Neuronal stem cell (in vitro differentiated cells): Measurements from ENCODE around the gene PEX12.

Source experiments
- DNase-seq: peaks from one replicate; pipeline ENCODE4 v3.0.0-alpha.2; 2013; ENCODE audit warnings: low spot score
- H2AFZ ChIP-seq: one replicate; pipeline ENCODE4 v1.6.1; 2013; ENCODE audit warnings: mild to moderate bottlenecking, low read length, inconsistent platforms
- H2AK5ac ChIP-seq: 2 replicates; pipeline ENCODE4 v1.6.1; 2013; ENCODE audit warnings: low read depth, mild to moderate bottlenecking, inconsistent platforms, low read length, moderate library complexity, mixed read lengths
- H2BK120ac ChIP-seq: 2 replicates; pipeline ENCODE4 v1.6.1; 2013; ENCODE audit warnings: low read depth, mild to moderate bottlenecking, inconsistent platforms, low read length, moderate library complexity, mixed read lengths
- H2BK12ac ChIP-seq: one replicate; pipeline ENCODE4 v1.6.1; 2013; ENCODE audit warnings: low read length, inconsistent platforms
- H2BK15ac ChIP-seq: 2 replicates; pipeline ENCODE4 v1.6.1; 2013; ENCODE audit warnings: mild to moderate bottlenecking, low read length, inconsistent platforms, mixed read lengths
- H2BK5ac ChIP-seq: one replicate; pipeline ENCODE4 v1.6.1; 2013; ENCODE audit warnings: inconsistent platforms, mild to moderate bottlenecking, low read length, moderate library complexity
- H3K14ac ChIP-seq: one replicate; pipeline ENCODE4 v1.6.1; 2013; ENCODE audit warnings: low read length, inconsistent platforms
- H3K18ac ChIP-seq: 2 replicates; pipeline ENCODE4 v1.6.1; 2013; ENCODE audit warnings: low read length, inconsistent platforms
- H3K23ac ChIP-seq: 2 replicates; pipeline ENCODE4 v1.6.1; 2013; ENCODE audit warnings: low read depth, mild to moderate bottlenecking, mixed read lengths, low read length, inconsistent platforms; ENCODE audit not compliant: poor library complexity
- H3K27ac ChIP-seq: replicated peaks from 3 replicates; pipeline ENCODE4 v1.5.1; 2013; ENCODE audit warnings: low read length, inconsistent platforms
- H3K27me3 ChIP-seq, 3 experiments: 2 replicates each; pipeline ENCODE4 v1.6.1; 2013; ENCODE audit warnings: low read length in 3 of 3, mild to moderate bottlenecking in 2 of 3, inconsistent platforms in 1 of 3, low read depth in 1 of 3, mixed read lengths in 1 of 3, moderate library complexity in 1 of 3; ENCODE audit not compliant: control insufficient read depth in 3 of 3, insufficient read depth in 3 of 3
- H3K36me3 ChIP-seq, 2 donors: replicated peaks in 1 of 2; 2 replicates each; pipeline ENCODE4 v1.6.1; 2013; ENCODE audit warnings: low read length in 2 of 2; ENCODE audit not compliant: control insufficient read depth in 2 of 2, insufficient read depth in 2 of 2
- H3K4ac ChIP-seq: 2 replicates; pipeline ENCODE4 v1.6.1; 2013; ENCODE audit warnings: inconsistent platforms, mild to moderate bottlenecking, low read length, moderate library complexity
- H3K4me1 ChIP-seq, 2 donors: 1 replicate in 1 of 2; 2 replicates in 1 of 2; pipeline ENCODE4 v1.6.1; 2013; ENCODE audit warnings: low read length in 2 of 2, low read depth in 1 of 2; ENCODE audit not compliant: control insufficient read depth in 2 of 2, insufficient read depth in 1 of 2
- H3K4me2 ChIP-seq: one replicate; pipeline ENCODE4 v1.6.1; 2013; ENCODE audit warnings: mild to moderate bottlenecking, low read length, inconsistent platforms; ENCODE audit not compliant: insufficient read depth, poor library complexity, severe bottlenecking
- H3K4me3 ChIP-seq, 2 donors: 2 replicates each; pipeline ENCODE4 v1.5.1; 2013; ENCODE audit warnings: low read length in 2 of 2, mild to moderate bottlenecking in 2 of 2, inconsistent platforms in 1 of 2, moderate library complexity in 1 of 2
- H3K79me1 ChIP-seq: one replicate; pipeline ENCODE4 v1.6.1; 2013; ENCODE audit warnings: low read depth, mild to moderate bottlenecking, inconsistent platforms, low read length, moderate library complexity
- H3K9ac ChIP-seq: one replicate; pipeline ENCODE4 v1.6.1; 2013; ENCODE audit warnings: mild to moderate bottlenecking, low read depth, low read length, inconsistent platforms; ENCODE audit not compliant: poor library complexity
- H3K9me3 ChIP-seq, 2 donors: replicated peaks in 1 of 2; 2 replicates each; pipeline versions ENCODE3 to v1.6.1; 2013; ENCODE audit warnings: low read length in 2 of 2, mild to moderate bottlenecking in 2 of 2, inconsistent platforms in 1 of 2, low read depth in 1 of 2, mixed read lengths in 1 of 2, moderate library complexity in 1 of 2; ENCODE audit not compliant: control insufficient read depth in 2 of 2, insufficient read depth in 1 of 2
- H4K8ac ChIP-seq: one replicate; pipeline ENCODE4 v1.6.1; 2013; ENCODE audit warnings: low read depth, mild to moderate bottlenecking, inconsistent platforms, low read length, moderate library complexity
- H4K91ac ChIP-seq: one replicate; pipeline ENCODE4 v1.6.1; 2013; ENCODE audit warnings: low read length, low read depth, mild to moderate bottlenecking, inconsistent platforms; ENCODE audit not compliant: poor library complexity
- WGBS, 2 donors: extraction: QIAGEN DNeasy Blood & Tissue Kit; methylation state at CpG; one replicate each; pipeline ENCODE4 v1.1.7; 2013; ENCODE audit warnings: missing lambda C conversion rate in 2 of 2, mixed read lengths in 1 of 2; ENCODE audit not compliant: insufficient read length in 2 of 2, insufficient replicate concordance in 1 of 2; ENCODE audit errors: extremely low coverage in 2 of 2; 5-methylcytosine and 5-hydroxymethylcytosine counted together

The PEX12 gene

DNA sequence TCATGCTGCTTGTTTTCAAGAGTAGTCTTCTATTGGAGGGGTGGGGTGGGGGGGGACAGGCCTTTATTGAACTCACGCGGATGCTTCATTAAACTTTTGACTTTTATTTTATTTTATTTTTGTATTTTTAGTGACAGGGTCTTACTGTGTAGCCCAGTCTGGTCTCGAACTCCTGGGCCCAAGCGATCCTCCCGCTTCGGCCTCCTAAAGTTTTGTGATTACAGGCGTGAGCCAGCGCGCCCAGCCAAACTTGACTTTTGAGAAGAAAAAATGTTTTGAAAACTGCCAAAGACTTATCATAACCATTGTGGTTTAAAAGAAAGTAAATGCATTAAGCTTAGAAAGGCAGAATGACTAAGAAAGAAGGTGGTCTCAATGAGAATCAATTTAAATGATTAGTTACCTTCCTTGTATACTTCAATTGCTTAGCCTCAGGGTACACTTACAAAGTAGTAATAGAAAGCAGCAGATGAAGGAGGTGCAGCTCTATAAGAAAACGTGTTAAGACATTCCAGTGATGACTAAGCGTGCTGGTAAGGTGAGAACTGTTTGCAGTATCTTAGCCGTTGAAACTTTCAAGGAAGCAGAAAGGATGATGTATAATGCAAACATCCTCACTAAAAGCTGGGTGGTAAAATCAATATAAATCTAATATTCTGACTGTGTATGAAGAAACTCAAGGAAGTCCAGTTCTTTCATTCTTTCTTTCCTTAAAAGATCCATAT, 10.0 kb upstream of the PEX12 start:
- Histone ChIP-seq H3K14ac (no peak overlapping the region), H3K79me1 (no peaks in the 10 kb centered on the region), H3K36me3 (peaks cover 0 to 9% of the 10 kb centered on the region in 2 donors), H3K23ac (no peak overlapping the region), H3K4ac (no peak overlapping the region), H3K27ac (no peak overlapping the region), H2AFZ (no peak overlapping the region), H3K4me2 (no peak overlapping the region), H3K9me3 (no peaks in the 10 kb centered on the region), H2BK12ac (no peak overlapping the region), H2BK5ac (no peak overlapping the region), H3K27me3 (no peaks in the 10 kb centered on the region), H2BK120ac (no peak overlapping the region), H3K18ac (no peak overlapping the region), H3K9ac (no peak overlapping the region), H2BK15ac (no peak overlapping the region), H4K8ac (no peak overlapping the region), H2AK5ac (no peak overlapping the region), H3K4me1 (peaks cover 0 to 8% of the 10 kb centered on the region in 2 donors), H3K4me3 (peak overlapping the region in 1 of 2 donors; percentile 74), H4K91ac (no peak overlapping the region)
- no CpG with 5 or more reads among the region's 12 CpGs for WGBS, 2 donors
- no peak for DNase-seq

DNA sequence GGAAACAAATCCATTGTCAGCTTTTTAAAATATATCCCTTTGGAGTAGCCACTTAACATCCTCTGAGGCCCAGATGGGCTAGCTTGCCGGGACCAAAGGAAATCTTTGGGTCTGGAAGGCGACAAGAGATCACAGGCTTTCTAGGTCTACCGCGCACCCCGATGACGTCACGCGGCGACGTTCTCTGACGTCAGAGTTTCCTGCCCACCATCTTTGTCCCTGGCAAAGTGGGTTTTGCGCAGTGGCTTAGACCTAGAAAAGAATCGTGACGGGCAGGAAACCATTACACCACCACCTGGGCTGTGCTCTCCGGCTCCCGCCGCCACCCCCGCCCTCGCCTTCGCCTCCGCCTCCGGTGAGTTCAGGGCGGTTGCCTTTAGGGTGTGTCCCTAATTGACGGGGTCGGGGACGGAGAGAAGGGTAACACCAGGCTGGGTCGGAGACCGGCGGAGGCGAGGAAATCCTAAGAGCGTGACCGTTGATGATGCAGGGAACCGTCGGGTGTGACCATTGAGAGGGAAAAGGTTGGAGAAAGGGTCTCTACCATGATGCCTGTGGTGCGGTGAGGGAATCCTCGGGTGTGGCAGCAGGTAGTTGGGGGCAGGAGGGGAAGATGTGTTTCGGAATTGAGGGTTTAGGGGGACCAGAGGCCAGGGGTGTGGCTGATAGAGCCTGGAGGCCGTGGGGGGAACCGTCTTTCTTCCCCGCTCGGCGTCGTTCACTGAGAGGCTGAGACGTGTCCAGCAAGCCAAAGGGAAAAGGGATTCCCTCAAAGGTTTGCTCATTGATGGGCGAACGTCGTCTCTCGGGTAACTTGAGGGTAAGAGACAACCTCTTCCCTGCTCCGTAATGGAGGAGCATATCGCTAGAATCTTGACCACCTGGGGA, 8.9 kb upstream of the PEX12 start, which contains the start of gene AP2B1:
TSS of gene AP2B1 (plus strand) at position 249 of the 888 bp plus-strand sequence. CDS start 6,709 bp downstream, outside the sequence.
- peak within 1 kb of the TSS; percentile 53 for H4K8ac ChIP-seq
- DNase-seq: peak; percentile 98
- no peak within 1 kb of the TSS for H2BK120ac ChIP-seq
- no peak within 1 kb of the TSS for H2BK15ac ChIP-seq
- H3K23ac ChIP-seq: peak within 1 kb of the TSS; percentile 78
- H3K18ac ChIP-seq: peak within 1 kb of the TSS; percentile 86
- WGBS, 2 donors: no CpG with 5 or more reads among the region's 50 CpGs
- H2BK5ac ChIP-seq: no peak within 1 kb of the TSS
- H3K9me3 ChIP-seq: no peaks in the 10 kb centered on the region
- H3K4me2 ChIP-seq: peak within 1 kb of the TSS; percentile 55
- H3K27ac ChIP-seq: peak within 1 kb of the TSS; percentile 49
- H4K91ac ChIP-seq: no peak within 1 kb of the TSS
- peak within 1 kb of the TSS; percentile 84 for H2AFZ ChIP-seq
- peaks cover 0 to 8% of the 10 kb centered on the region in 2 donors for H3K4me1 ChIP-seq
- H3K4ac ChIP-seq: no peak within 1 kb of the TSS
- no peak within 1 kb of the TSS for H2BK12ac ChIP-seq
- peak within 1 kb of the TSS; percentile 74 to 90 for H3K4me3 ChIP-seq
- no peaks in the 10 kb centered on the region for H3K27me3 ChIP-seq
- peak within 1 kb of the TSS; percentile 93 for H3K9ac ChIP-seq
- H3K79me1 ChIP-seq: no peaks in the 10 kb centered on the region
- no peak within 1 kb of the TSS for H3K14ac ChIP-seq
- peaks cover 0 to 9% of the 10 kb centered on the region in 2 donors for H3K36me3 ChIP-seq
- no peak within 1 kb of the TSS for H2AK5ac ChIP-seq

GRCh38 chr17:35586569-35587073, 8.2 kb upstream of the PEX12 start:
- Histone ChIP-seq H3K36me3 (peaks cover 0 to 9% of the 10 kb centered on the region in 2 donors), H3K4ac (no peak overlapping the region), H3K18ac (no peak overlapping the region), H2BK15ac (no peak overlapping the region), H3K23ac (no peak overlapping the region), H3K9me3 (no peaks in the 10 kb centered on the region), H2BK5ac (no peak overlapping the region), H3K4me3 (peak overlapping the region; percentile 74 to 90), H3K79me1 (no peaks in the 10 kb centered on the region), H2BK12ac (no peak overlapping the region), H3K14ac (no peak overlapping the region), H2AK5ac (no peak overlapping the region), H3K4me2 (peak overlapping the region; percentile 40), H3K9ac (no peak overlapping the region), H2AFZ (peak overlapping the region; percentile 84), H3K27ac (no peak overlapping the region), H3K27me3 (no peaks in the 10 kb centered on the region), H4K91ac (no peak overlapping the region), H4K8ac (no peak overlapping the region), H2BK120ac (no peak overlapping the region), H3K4me1 (peaks cover 0 to 8% of the 10 kb centered on the region in 2 donors)
- DNase-seq: no peak
- no CpG with 5 or more reads among the region's 7 CpGs for WGBS, 2 donors

DNA sequence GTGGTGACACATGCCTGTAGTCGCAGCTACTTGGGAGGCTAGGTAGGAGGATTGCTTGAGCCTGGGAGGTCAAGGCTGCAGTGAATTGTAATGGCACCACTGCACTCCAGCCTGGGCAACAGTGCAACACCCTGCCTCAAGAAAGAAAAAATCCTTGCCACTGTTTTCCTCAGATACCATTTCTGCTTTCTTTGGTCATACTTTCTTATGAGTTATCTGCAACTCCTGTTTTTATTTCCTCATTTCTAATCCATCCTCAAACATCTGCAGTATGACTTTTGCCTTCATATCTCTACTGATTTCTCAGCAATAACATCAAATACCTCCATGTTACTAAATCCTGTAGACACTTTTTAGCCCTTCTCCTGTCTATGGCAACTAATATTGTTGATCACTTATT, 5.7 kb upstream of the PEX12 start:
- H3K18ac ChIP-seq: no peak overlapping the region
- H2BK12ac ChIP-seq: no peak overlapping the region
- no peak overlapping the region for H3K4me3 ChIP-seq
- H3K4me1 ChIP-seq: peaks cover 1 to 7% of the 10 kb centered on the region in 2 donors
- H2BK5ac ChIP-seq: no peak overlapping the region
- H3K9me3 ChIP-seq: no peaks in the 10 kb centered on the region
- H2AFZ ChIP-seq: no peak overlapping the region
- no peaks in the 10 kb centered on the region for H3K27me3 ChIP-seq
- H2BK120ac ChIP-seq: no peak overlapping the region
- no peak overlapping the region for H3K27ac ChIP-seq
- H3K79me1 ChIP-seq: no peaks in the 10 kb centered on the region
- no peak overlapping the region for H4K8ac ChIP-seq
- no peak overlapping the region for H3K9ac ChIP-seq
- WGBS, 2 donors: no CpG with 5 or more reads among the region's 1 CpG
- no peak overlapping the region for H3K4me2 ChIP-seq
- no peak overlapping the region for H3K4ac ChIP-seq
- H4K91ac ChIP-seq: no peak overlapping the region
- H2BK15ac ChIP-seq: no peak overlapping the region
- DNase-seq: no peak
- H3K23ac ChIP-seq: no peak overlapping the region
- H3K14ac ChIP-seq: no peak overlapping the region
- no peaks in the 10 kb centered on the region for H3K36me3 ChIP-seq
- H2AK5ac ChIP-seq: no peak overlapping the region
